Measurements from ENCODE around the gene SUSD4.

DNA sequence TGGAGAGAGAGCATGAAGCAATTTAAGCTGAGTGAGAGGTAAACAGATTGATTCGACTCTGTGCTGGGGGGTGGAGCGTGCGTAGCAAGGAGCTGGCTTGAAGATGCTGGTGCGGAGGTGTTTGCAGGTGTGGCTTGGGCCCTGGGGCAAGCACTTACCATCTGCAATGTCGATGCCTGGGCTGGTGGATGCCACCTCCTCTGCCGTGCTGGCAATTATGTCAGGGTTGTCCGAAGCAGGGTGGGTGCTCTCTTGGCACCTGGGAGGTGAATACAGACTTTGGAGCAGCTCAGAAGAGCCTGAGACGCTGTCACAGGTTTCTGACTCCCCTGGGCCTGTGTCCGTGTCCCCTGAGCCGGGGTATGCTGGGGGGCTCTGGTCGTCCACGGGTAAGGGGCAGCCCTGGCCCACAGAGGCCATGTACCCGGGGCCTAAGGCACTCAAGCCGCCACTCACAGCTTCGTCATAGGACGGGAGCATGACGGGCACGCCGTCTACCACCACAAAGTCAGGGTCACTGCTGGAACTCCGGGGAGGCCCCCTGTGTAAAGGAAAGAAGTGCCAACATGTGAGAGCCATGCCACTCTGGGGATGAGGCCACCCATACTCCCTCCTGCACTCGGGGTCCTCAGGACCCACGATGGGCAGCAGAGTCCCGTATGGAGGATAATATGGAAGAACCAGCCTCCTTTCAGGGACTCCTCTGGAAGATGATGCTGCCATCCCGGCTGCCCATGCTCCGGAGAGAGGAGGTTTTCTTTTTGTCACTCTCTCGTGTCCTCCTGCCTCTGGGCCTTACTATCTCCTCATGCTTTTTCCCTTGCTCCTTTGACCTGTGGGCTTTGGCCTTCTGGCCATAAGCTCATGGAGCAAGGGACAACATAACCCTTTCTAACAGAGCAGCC lies 140.6 kb downstream of the SUSD4 start:
- TF ChIP-seq, protein P1, sequence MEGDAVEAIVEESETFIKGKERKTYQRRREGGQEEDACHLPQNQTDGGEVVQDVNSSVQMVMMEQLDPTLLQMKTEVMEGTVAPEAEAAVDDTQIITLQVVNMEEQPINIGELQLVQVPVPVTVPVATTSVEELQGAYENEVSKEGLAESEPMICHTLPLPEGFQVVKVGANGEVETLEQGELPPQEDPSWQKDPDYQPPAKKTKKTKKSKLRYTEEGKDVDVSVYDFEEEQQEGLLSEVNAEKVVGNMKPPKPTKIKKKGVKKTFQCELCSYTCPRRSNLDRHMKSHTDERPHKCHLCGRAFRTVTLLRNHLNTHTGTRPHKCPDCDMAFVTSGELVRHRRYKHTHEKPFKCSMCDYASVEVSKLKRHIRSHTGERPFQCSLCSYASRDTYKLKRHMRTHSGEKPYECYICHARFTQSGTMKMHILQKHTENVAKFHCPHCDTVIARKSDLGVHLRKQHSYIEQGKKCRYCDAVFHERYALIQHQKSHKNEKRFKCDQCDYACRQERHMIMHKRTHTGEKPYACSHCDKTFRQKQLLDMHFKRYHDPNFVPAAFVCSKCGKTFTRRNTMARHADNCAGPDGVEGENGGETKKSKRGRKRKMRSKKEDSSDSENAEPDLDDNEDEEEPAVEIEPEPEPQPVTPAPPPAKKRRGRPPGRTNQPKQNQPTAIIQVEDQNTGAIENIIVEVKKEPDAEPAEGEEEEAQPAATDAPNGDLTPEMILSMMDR (IDR thresholded peaks at IDR 0.05), result no peak
- no peak for TF ChIP-seq EP300 (IDR thresholded peaks at IDR 0.05)

Measured in A549 (cell line).